ENCODE results near the gene WDR36. TPM values are rescaled to one million over a fixed set of nuclear protein-coding genes. Genes with fewer than 3 reads are reported as not detected.

Gene WDR36
- polyA plus RNA-seq, 3 donors: 7.2 to 8.7 (median 8.2) TPM

GRCh38 chr5:111119856-111120255, 27.7 kb downstream of the WDR36 start:
- intact Hi-C loops (cut with micrococcal nuclease): no loop called here
- no peaks in the 10 kb centered on the region for H4K20me1 ChIP-seq (ENCODE audit: insufficient read depth, low read length)
- H3K27ac Mint-ChIP-seq: no peak overlapping the region

GRCh38 chr5:111120911-111121310, 28.8 kb downstream of the WDR36 start:
- no peak overlapping the region for H3K9ac ChIP-seq (ENCODE audit: insufficient read depth, low read length, poor library complexity, severe bottlenecking)
- H3K4me3 Mint-ChIP-seq: no peak overlapping the region
- no peak for TF ChIP-seq CTCF (IDR thresholded peaks at IDR 0.05)
- peaks cover 13 to 16% of the 10 kb centered on the region in 2 donors for H3K4me1 ChIP-seq (ENCODE audit: control insufficient read depth in 1 of 2, insufficient read depth in 2 of 2, low read length in 2 of 2)
- H3K36me3 Mint-ChIP-seq: peaks cover 54 to 63% of the 10 kb centered on the region in 2 donors
- H3K27ac Mint-ChIP-seq: no peak overlapping the region
- no peak overlapping the region for H3K27ac ChIP-seq (ENCODE audit: low read depth in 1 of 2, low read length in 2 of 2)
- H3K27me3 Mint-ChIP-seq (ENCODE audit: low read depth in 3 of 3): no peaks in the 10 kb centered on the region
- no peaks in the 10 kb centered on the region for H3K27me3 ChIP-seq (ENCODE audit: control insufficient read depth in 2 of 2, insufficient read depth in 2 of 2, low read length in 2 of 2)
- H3K4me1 Mint-ChIP-seq: peaks cover 13% of the 10 kb centered on the region
- no peaks in the 10 kb centered on the region for H4K20me1 ChIP-seq (ENCODE audit: insufficient read depth, low read length)
- intact Hi-C loops (cut with micrococcal nuclease): no loop called here
- H3K4me3 ChIP-seq (replicated peaks in 1 of 3; ENCODE audit: low read depth in 2 of 3, low read length in 3 of 3): no peak overlapping the region
- H2AFZ ChIP-seq (ENCODE audit: insufficient read depth, low read depth, low read length, poor library complexity, severe bottlenecking): no peak overlapping the region
- no peak for DNase-seq
- no CpG with 5 or more reads among the region's 2 CpGs for WGBS (ENCODE audit: insufficient coverage)
- H3K79me2 ChIP-seq (ENCODE audit: insufficient read depth, low read length): no peaks in the 10 kb centered on the region
- H3K9me3 ChIP-seq (replicated peaks in 1 of 2; ENCODE audit: control insufficient read depth in 1 of 2, insufficient read depth in 1 of 2, low read length in 2 of 2): no peaks in the 10 kb centered on the region
- no peak overlapping the region for H3K4me2 ChIP-seq (replicated peaks; ENCODE audit: extremely low read depth, low read length, poor library complexity, severe bottlenecking)
- peaks cover 85 to 89% of the 10 kb centered on the region in 2 donors for H3K36me3 ChIP-seq (replicated peaks in 1 of 2; ENCODE audit: control insufficient read depth in 1 of 2, insufficient read depth in 2 of 2, low read length in 2 of 2)
- no peaks in the 10 kb centered on the region for H3K9me3 Mint-ChIP-seq

More at GRCh38 chr5:111119856-111120255, 27.7 kb downstream of the WDR36 start:
- H3K4me3 ChIP-seq (replicated peaks in 1 of 3; ENCODE audit: low read depth in 2 of 3, low read length in 3 of 3): no peak overlapping the region
- no peak overlapping the region for H3K9ac ChIP-seq (ENCODE audit: insufficient read depth, low read length, poor library complexity, severe bottlenecking)
- no peaks in the 10 kb centered on the region for H3K79me2 ChIP-seq (ENCODE audit: insufficient read depth, low read length)
- H3K27ac ChIP-seq (ENCODE audit: low read depth in 1 of 2, low read length in 2 of 2): no peak overlapping the region
- Mint-ChIP-seq H3K9me3 (no peaks in the 10 kb centered on the region), H3K4me3 (no peak overlapping the region), H3K4me1 (peaks cover 15% of the 10 kb centered on the region), H3K27me3 (ENCODE audit: low read depth in 3 of 3) (no peaks in the 10 kb centered on the region), H3K36me3 (peaks cover 50 to 59% of the 10 kb centered on the region in 2 donors)
- DNase-seq: no peak
- no peak overlapping the region for H3K4me2 ChIP-seq (replicated peaks; ENCODE audit: extremely low read depth, low read length, poor library complexity, severe bottlenecking)
- peaks cover 13 to 17% of the 10 kb centered on the region in 2 donors for H3K4me1 ChIP-seq (ENCODE audit: control insufficient read depth in 1 of 2, insufficient read depth in 2 of 2, low read length in 2 of 2)
- no peak overlapping the region for H2AFZ ChIP-seq (ENCODE audit: insufficient read depth, low read depth, low read length, poor library complexity, severe bottlenecking)
- no peaks in the 10 kb centered on the region for H3K27me3 ChIP-seq (ENCODE audit: control insufficient read depth in 2 of 2, insufficient read depth in 2 of 2, low read length in 2 of 2)
- peaks cover 75 to 79% of the 10 kb centered on the region in 2 donors for H3K36me3 ChIP-seq (replicated peaks in 1 of 2; ENCODE audit: control insufficient read depth in 1 of 2, insufficient read depth in 2 of 2, low read length in 2 of 2)
- no peak for TF ChIP-seq CTCF (IDR thresholded peaks at IDR 0.05)
- H3K9me3 ChIP-seq (replicated peaks in 1 of 2; ENCODE audit: control insufficient read depth in 1 of 2, insufficient read depth in 1 of 2, low read length in 2 of 2): no peaks in the 10 kb centered on the region
- WGBS (ENCODE audit: insufficient coverage): no CpG with 5 or more reads among the region's 2 CpGs

All from CD14-positive monocyte (primary cell).